GM12873 (cell line): Measurements from ENCODE around the gene NT5C1A.
A peak's percentile ranks its signal among the peaks of the same experiment; 100 is the strongest.

Source experiments
- CTCF ChIP-seq: IDR thresholded peaks from 2 replicates; pipeline ENCODE4 v1.5.1; 2012; ENCODE audit warnings: low read depth, mild to moderate bottlenecking, moderate library complexity, low read length, control low read depth; ENCODE audit not compliant: insufficient read depth; ENCODE audit errors: missing control alignments

The NT5C1A gene

GRCh38 chr1:39673215-39673614 lies 1.3 kb upstream of the NT5C1A start:
- TF ChIP-seq CTCF, result no peak

- peak; percentile 74 for TF ChIP-seq CTCF
Observed at GRCh38 chr1:39672551-39672947, 642 bp upstream of the NT5C1A start.

GRCh38 chr1:39671433-39671792 lies 494 bp downstream of the NT5C1A start:
- TF ChIP-seq CTCF, result no peak

GRCh38 chr1:39670689-39671088 lies 1.2 kb downstream of the NT5C1A start:
- no peak for TF ChIP-seq CTCF

- no peak for TF ChIP-seq CTCF
Observed at GRCh38 chr1:39668894-39669293, 3.0 kb downstream of the NT5C1A start.

- TF ChIP-seq CTCF, result no peak
Observed at GRCh38 chr1:39668111-39668510, 3.8 kb downstream of the NT5C1A start.

GRCh38 chr1:39666772-39667171 lies 5.1 kb downstream of the NT5C1A start:
- TF ChIP-seq CTCF, result no peak

GRCh38 chr1:39663559-39663958 lies 8.3 kb downstream of the NT5C1A start:
- TF ChIP-seq CTCF, result no peak
